K562 (cell line): ENCODE data around the gene MESP1. TPM values are rescaled to one million over a fixed set of nuclear protein-coding genes. Genes with fewer than 3 reads are reported as not detected.

Experiments used
- ATAC-seq: fragments of 200-7000 bp; cut with Tn5 transposase; 3 replicates; pipeline ENCODE4 v1.9.1; 2020; ENCODE audit warnings: moderate library complexity
- BruUV-seq: library from RNA; stranded (reverse); fragments of 400-500 nt; replicated peaks from 2 replicates; lab custom pipeline; 2021; lab: Mats Ljungman, UMichigan
- CTCF ChIA-PET: fragments of 300-600 bp; formaldehyde crosslinking; extraction: SDS; loops from one replicate; lab custom pipeline; 2021; ENCODE audit warnings: low intra/inter-chr PET ratio; lab: Yijun Ruan, JAX
- POLR2A ChIA-PET: fragments of 300-600, 350-650 bp; sonication (Branson Sonifier 250); formaldehyde crosslinking; extraction: SDS; loops from one replicate; lab custom pipeline; 2021; ENCODE audit warnings: antibody characterized with exemption, inconsistent platforms; lab: Yijun Ruan, JAX
- DNase-seq, 4 experiments: peaks; one replicate each; pipeline versions ENCODE4 v3.0.0 to v3.0.0-alpha.2; 2011 to 2018; ENCODE audit warnings: low spot score in 3 of 4, mixed read lengths in 3 of 4; ENCODE audit errors: extremely low read depth in 1 of 4
- FAIRE-seq: peaks from 2 replicates; lab custom pipeline; 2011; peaks lifted over from hg19 to GRCh38; lab: Jason Lieb, UNC
- H2AFZ ChIP-seq: 2 replicates; pipeline ENCODE4 v1.6.0; 2011; ENCODE audit warnings: low read depth, low read length, control low read depth, inconsistent platforms
- H3K27ac ChIP-seq: fragments of 200-600 bp; 3 replicates; pipeline ENCODE4 v1.8.0; 2011; ENCODE audit warnings: low read depth, mild to moderate bottlenecking, control low read depth, inconsistent platforms, low read length, moderate library complexity, mixed read lengths; ENCODE audit errors: extremely low read depth
- H3K27me3 ChIP-seq, 2 experiments: fragments of 300-600 bp in 1 of 2; 2 replicates in 1 of 2; 3 replicates in 1 of 2; pipeline versions ENCODE4 v1.6.0 to v1.8.0; 2011; ENCODE audit warnings: inconsistent platforms in 2 of 2, low read length in 2 of 2, mild to moderate bottlenecking in 1 of 2, mixed read lengths in 1 of 2, moderate library complexity in 1 of 2; ENCODE audit not compliant: control insufficient read depth in 2 of 2, insufficient read depth in 2 of 2
- H3K36me3 ChIP-seq: fragments of 300-600 bp; 3 replicates; pipeline ENCODE4 v1.8.0; 2011; ENCODE audit warnings: mild to moderate bottlenecking, low read length, inconsistent platforms; ENCODE audit not compliant: control insufficient read depth, insufficient read depth
- H3K4me1 ChIP-seq, 2 experiments: fragments of 200-600 bp in 1 of 2; replicated peaks in 1 of 2; 2 replicates in 1 of 2; 3 replicates in 1 of 2; pipeline versions ENCODE4 v1.5.1 to v1.8.0; 2011; ENCODE audit warnings: inconsistent platforms in 2 of 2, low read length in 2 of 2, mild to moderate bottlenecking in 1 of 2, mixed read lengths in 1 of 2, moderate library complexity in 1 of 2; ENCODE audit not compliant: control insufficient read depth in 2 of 2, insufficient read depth in 2 of 2
- H3K4me2 ChIP-seq: 2 replicates; pipeline ENCODE4 v1.6.1; 2011; ENCODE audit warnings: low read length, control low read depth, inconsistent platforms, mixed read lengths; ENCODE audit not compliant: insufficient read depth
- H3K4me3 ChIP-seq: fragments of 200-600 bp; sonication (generic), shearing (Covaris generic); 2 replicates; pipeline ENCODE4 v1.5.1; 2016; ENCODE audit warnings: control low read depth, inconsistent platforms
- H3K79me2 ChIP-seq: fragments of 200-600 bp; 3 replicates; pipeline ENCODE4 v1.8.0; 2011; ENCODE audit warnings: low read length, inconsistent platforms; ENCODE audit not compliant: control insufficient read depth, insufficient read depth
- H3K9ac ChIP-seq, 2 experiments: 2 replicates each; pipeline versions ENCODE4 v1.6.0 to v1.6.1; 2011; ENCODE audit warnings: low read depth in 2 of 2, low read length in 2 of 2, control low read depth in 1 of 2, inconsistent platforms in 1 of 2, mild to moderate bottlenecking in 1 of 2, mixed read lengths in 1 of 2; ENCODE audit not compliant: insufficient read depth in 1 of 2
- H3K9me1 ChIP-seq: one replicate; pipeline ENCODE4 v1.6.0; 2011; ENCODE audit warnings: inconsistent platforms, mild to moderate bottlenecking, low read length, moderate library complexity; ENCODE audit not compliant: control insufficient read depth, insufficient read depth
- H3K9me3 ChIP-seq: replicated peaks from 2 replicates; pipeline ENCODE4 v1.5.1; 2011; ENCODE audit warnings: low read depth, low read length, inconsistent platforms; ENCODE audit not compliant: control insufficient read depth, insufficient read depth
- H4K20me1 ChIP-seq: replicated peaks from 2 replicates; pipeline ENCODE4 v1.6.1; 2011; ENCODE audit warnings: low read length, inconsistent platforms, mixed read lengths; ENCODE audit not compliant: control insufficient read depth, insufficient read depth
- BCOR ChIP-seq: fragments of 450-650 bp; IDR thresholded peaks from 2 replicates; pipeline ENCODE4 v1.6.1; 2016
- BDP1 ChIP-seq: IDR thresholded peaks from 3 replicates; pipeline ENCODE4 v1.6.1; 2011; ENCODE audit not compliant: insufficient read length, insufficient read depth
- DDX20 ChIP-seq: fragments of 450-650 bp; IDR thresholded peaks from 2 replicates; pipeline ENCODE4 v1.6.1; 2016; ENCODE audit warnings: missing genetic modification characterization, low read depth, mild to moderate bottlenecking, missing compliant biosample characterization, moderate library complexity
- FOS ChIP-seq: IDR thresholded peaks from 3 replicates; pipeline ENCODE4 v1.6.1; 2011; ENCODE audit not compliant: insufficient read length; ENCODE audit errors: extremely low read depth
- GTF2F1 ChIP-seq: IDR thresholded peaks from 2 replicates; pipeline ENCODE4 v1.6.1; 2011; ENCODE audit warnings: low read depth, low read length, improper control_type of control experiment
- MAFG ChIP-seq: fragments of 450-650 bp; conservative IDR thresholded peaks from 2 replicates; pipeline ENCODE4 v1.6.1; 2016; ENCODE audit warnings: missing genetic modification characterization, missing compliant biosample characterization
- POLR2G ChIP-seq: fragments of 200-400 bp; formaldehyde crosslinking; IDR thresholded peaks from 2 replicates; pipeline ENCODE4 v1.6.1; 2017; ENCODE audit warnings: low read depth, mild to moderate bottlenecking, antibody characterized with exemption, low read length, moderate library complexity
- PTTG1 ChIP-seq: fragments of 450-650 bp; IDR thresholded peaks from 2 replicates; pipeline ENCODE4 v1.6.1; 2016; ENCODE audit warnings: low read depth, mild to moderate bottlenecking, missing genetic modification characterization, missing compliant biosample characterization
- RNF219 ChIP-seq: fragments of 250-450 bp; sonication (Bioruptor Pico); IDR thresholded peaks from 2 replicates; pipeline ENCODE4 v1.5.0; 2022; ENCODE audit warnings: mild to moderate bottlenecking
- TAF15 ChIP-seq: fragments of 200-400 bp; formaldehyde crosslinking; IDR thresholded peaks from 2 replicates; pipeline ENCODE4 v1.6.1; 2017; ENCODE audit warnings: mild to moderate bottlenecking, low read depth, low read length, moderate library complexity
- TEAD1 ChIP-seq, 2 experiments: fragments of 450-650 bp in 1 of 2; sonication (generic) in 1 of 2; formaldehyde crosslinking; IDR thresholded peaks; 2 replicates each; pipeline versions ENCODE4 v1.4.0 to v1.8.0; 2020 to 2022; ENCODE audit warnings: mild to moderate bottlenecking in 2 of 2, missing genetic modification reagents in 1 of 2
- ZNF121 ChIP-seq: sonication (generic); formaldehyde crosslinking; conservative IDR thresholded peaks from 2 replicates; pipeline ENCODE4 v1.8.0; 2022; ENCODE audit warnings: missing genetic modification reagents
- whole genome bisulfite sequencing: fragments of 100-300 bp; shearing (Covaris generic); methylation state at CpG from one replicate; pipeline ENCODE4 v1.1.6; 2016; ENCODE audit warnings: low coverage, mixed read lengths; ENCODE audit not compliant: insufficient coverage; ENCODE audit errors: missing lambda C conversion rate; 5-methylcytosine and 5-hydroxymethylcytosine counted together
- in situ Hi-C: fragments of 300-500 bp; cut with MboI; formaldehyde crosslinking; loops from 4 replicates; pipeline ENCODE4 v1.15.0; 2018; ENCODE audit warnings: inconsistent platforms, mixed read lengths
- intact Hi-C: fragments of 100-400 bp; cut with micrococcal nuclease; formaldehyde crosslinking; loops from 2 replicates; pipeline ENCODE4 v1.14.2; 2022
- polyA plus RNA-seq, 8 experiments: library from polyadenylated mRNA; depleted of rRNA in 4 of 8; stranded (reverse) in 5 of 8; unstranded in 3 of 8; fragments of >200 nt; fragmentation: Nextera tagmentation in 2 of 8; fragmentation: Illumina TruSeq in 1 of 8; extraction: Ambion mirVana in 2 of 8; extraction: Trizol in 1 of 8; gene quantifications; 2 replicates each; pipeline versions ENCODE4 v1.2.1 to v1.2.3, GENCODE V29; 2011 to 2014; ENCODE audit warnings: inconsistent platforms in 1 of 8, missing spikeins in 1 of 8
- total RNA-seq, 7 experiments: library from RNA; depleted of rRNA in 6 of 7; stranded (reverse); fragments of >200 nt in 6 of 7; fragmentation: Illumina TruSeq in 2 of 7; extraction: Trizol in 2 of 7; gene quantifications; 2 replicates each; pipeline versions ENCODE4 v1.2.1 to v1.2.3, GENCODE V29; 2011 to 2021; ENCODE audit warnings: low replicate concordance in 1 of 7

Gene MESP1
- total and polyA plus RNA-seq, 9 of the 15 experiments (the other 6 are each of a cell fraction or from before 2014, with no cell fraction given) = 0.14 to 1.1 (median 0.36) TPM; not detected in 4

DNA sequence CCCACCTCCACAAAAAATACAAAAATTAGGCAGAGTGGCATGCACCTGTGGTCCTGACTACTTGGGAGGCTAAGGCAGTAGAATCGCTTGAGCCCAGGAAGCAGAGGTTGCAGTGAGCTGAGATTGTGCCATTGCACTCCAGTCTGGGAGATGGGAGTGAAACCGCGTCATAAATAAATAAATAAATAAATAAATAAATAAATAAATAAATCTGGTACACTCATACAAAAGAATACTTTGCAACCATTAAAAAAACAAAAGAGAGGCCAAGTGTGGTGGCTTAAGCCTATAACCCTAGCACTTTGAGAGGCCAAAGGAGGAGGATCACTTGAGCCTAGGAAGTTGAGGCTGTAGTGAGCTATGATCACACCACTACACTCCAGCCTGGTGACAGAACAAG lies 28.0 kb downstream of the MESP1 start:
- Histone ChIP-seq H4K20me1 (no peaks in the 10 kb centered on the region), H3K4me2 (no peak overlapping the region), H3K79me2 (no peaks in the 10 kb centered on the region), H3K36me3 (no peaks in the 10 kb centered on the region), H3K9me1 (no peaks in the 10 kb centered on the region), H3K27ac (no peak overlapping the region), H3K4me3 (no peak overlapping the region), H3K27me3 (peaks cover 7 to 26% of the 10 kb centered on the region in 2 experiments), H3K9ac (no peak overlapping the region), H3K9me3 (peaks cover 4% of the 10 kb centered on the region; the same call in 1 of the 2 replicates)
- no TSS peak for BruUV-seq
- FAIRE-seq = no peak
- POLR2A ChIA-PET = interaction anchor here (0.7 to 1.0 kb wide), 2 partner anchors 13 to 17 kb away, joined by 3 read pairs; no protein-coding TSS in a partner anchor
- WGBS = 2% methylated on average over 3 of the region's 3 CpGs
- TF ChIP-seq MAFG (tag) = no peak
- TF ChIP-seq TEAD1 (CRISPR knock-in tag; IDR thresholded peaks at IDR 0.05) = no peak
- TF ChIP-seq, all 486 proteins: peak for 0
- CTCF ChIA-PET = no interaction called here
- DNase-seq = no peak
- Histone ChIP-seq H2AFZ (no peak overlapping the region), H3K4me1 (no peaks in the 10 kb centered on the region)
- in situ Hi-C loops (no loop called here), intact Hi-C loops (no loop called here)
- ATAC-seq = no peak

DNA sequence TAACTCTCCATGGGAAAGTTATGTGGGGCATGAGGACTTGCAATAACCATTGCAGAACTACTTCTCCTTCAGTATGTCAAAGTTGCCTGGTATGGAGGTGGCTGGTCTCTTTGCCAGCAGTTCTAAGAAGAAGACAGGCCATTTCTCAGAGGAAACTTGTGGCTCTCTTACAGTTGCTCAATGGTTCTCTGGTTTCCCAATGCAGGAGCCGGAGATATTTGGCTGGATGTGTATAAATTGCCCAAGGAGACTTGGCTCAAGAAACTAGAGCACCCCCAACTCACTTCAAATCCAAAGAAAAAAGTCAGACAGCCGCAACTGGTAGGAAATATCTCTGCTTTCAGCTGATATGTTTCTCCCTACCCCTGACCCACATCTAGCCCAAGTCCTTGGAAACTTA lies 36.3 kb downstream of the MESP1 start:
- peaks cover 11 to 18% of the 10 kb centered on the region in 2 experiments for H3K27me3 ChIP-seq
- no peak overlapping the region for H3K27ac ChIP-seq
- H4K20me1 ChIP-seq = no peaks in the 10 kb centered on the region
- H3K9ac ChIP-seq = no peak overlapping the region
- no TSS peak for BruUV-seq
- no peaks in the 10 kb centered on the region for H3K9me3 ChIP-seq
- H3K36me3 ChIP-seq = no peaks in the 10 kb centered on the region
- H3K4me1 ChIP-seq = no peaks in the 10 kb centered on the region
- CTCF ChIA-PET = no interaction called here
- no peaks in the 10 kb centered on the region for H3K79me2 ChIP-seq
- in situ Hi-C loops (no loop called here), intact Hi-C loops (no loop called here)
- ATAC-seq (no peak), DNase-seq (no peak), FAIRE-seq (no peak)
- no peaks in the 10 kb centered on the region for H3K9me1 ChIP-seq
- H3K4me3 ChIP-seq = no peak overlapping the region
- POLR2A ChIA-PET = no interaction called here
- H2AFZ ChIP-seq = no peak overlapping the region
- TF ChIP-seq BCOR (no peak), ZNF121 (CRISPR knock-in tag) (no peak), BDP1 (no peak), PTTG1 (tag) (no peak), GTF2F1 (no peak), POLR2G (no peak), FOS (no peak), TAF15 (no peak), RNF219 (CRISPR knock-in tag) (no peak), DDX20 (tag) (no peak)
- H3K4me2 ChIP-seq = no peak overlapping the region
- WGBS = 0% methylated on average over 2 of the region's 2 CpGs
